GM12878 (cell line): ENCODE measurements around the gene MAN2B2.

Source experiments
- CBFB ChIP-seq: IDR thresholded peaks from 2 replicates; pipeline ENCODE4 v1.6.1; 2016; ENCODE audit warnings: antibody characterized with exemption, low read depth
- NR2C1 ChIP-seq: fragments of 450-650 bp; IDR thresholded peaks from 2 replicates; pipeline ENCODE4 v1.6.1; 2017; ENCODE audit warnings: antibody characterized with exemption, mild to moderate bottlenecking, moderate library complexity
- RAD21 ChIP-seq: IDR thresholded peaks from 2 replicates; pipeline ENCODE4 v1.6.1; 2011; ENCODE audit warnings: mild to moderate bottlenecking, low read depth, low read length, moderate library complexity; ENCODE audit not compliant: insufficient read depth

DNA sequence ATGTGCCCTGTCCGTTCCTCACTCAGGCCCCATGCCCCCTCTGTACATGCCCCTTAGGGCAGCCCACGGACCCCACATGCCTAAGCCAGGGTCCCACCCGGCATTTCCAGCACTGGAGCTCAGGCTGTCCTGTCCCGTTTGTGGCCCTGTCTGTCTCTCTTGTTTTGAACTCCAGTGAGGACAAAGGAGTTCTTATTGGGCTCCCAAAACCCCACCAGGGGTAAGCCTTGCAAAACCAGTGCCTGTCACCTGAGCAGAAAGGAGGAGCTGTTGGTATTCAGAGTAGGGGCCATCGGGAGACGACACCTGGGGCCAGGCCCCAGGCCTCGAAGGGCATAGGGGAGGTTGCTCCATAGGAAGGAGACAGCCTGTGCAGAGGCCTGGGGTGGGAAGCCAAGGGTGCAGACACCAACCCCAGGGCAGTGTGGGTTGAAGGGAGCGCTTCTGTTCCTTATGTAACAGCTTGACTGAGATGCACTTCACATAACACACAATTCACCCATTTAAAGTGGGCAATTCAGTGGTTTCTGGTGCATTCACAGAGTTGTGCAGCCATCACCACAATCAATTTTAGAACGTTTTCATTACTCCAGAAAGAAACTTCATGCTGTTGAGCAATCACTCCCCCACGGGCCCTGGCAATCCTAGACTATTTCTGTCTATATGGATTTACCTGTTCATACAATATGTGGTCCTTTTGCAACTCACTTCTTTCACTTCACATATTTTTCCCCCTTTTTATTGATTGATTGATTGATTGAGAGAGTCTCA lies 31.7 kb downstream of the MAN2B2 start:
- TF ChIP-seq RAD21: no peak
- no peak for TF ChIP-seq CBFB
- no peak for TF ChIP-seq NR2C1
